ENCODE measurements around the gene PPP1R36.
"Not testable (repeated sequence)": the region's sequence is repeated elsewhere in the genome, so short reads cannot be mapped to it uniquely, and the experiment has no call there.

The PPP1R36 gene

DNA sequence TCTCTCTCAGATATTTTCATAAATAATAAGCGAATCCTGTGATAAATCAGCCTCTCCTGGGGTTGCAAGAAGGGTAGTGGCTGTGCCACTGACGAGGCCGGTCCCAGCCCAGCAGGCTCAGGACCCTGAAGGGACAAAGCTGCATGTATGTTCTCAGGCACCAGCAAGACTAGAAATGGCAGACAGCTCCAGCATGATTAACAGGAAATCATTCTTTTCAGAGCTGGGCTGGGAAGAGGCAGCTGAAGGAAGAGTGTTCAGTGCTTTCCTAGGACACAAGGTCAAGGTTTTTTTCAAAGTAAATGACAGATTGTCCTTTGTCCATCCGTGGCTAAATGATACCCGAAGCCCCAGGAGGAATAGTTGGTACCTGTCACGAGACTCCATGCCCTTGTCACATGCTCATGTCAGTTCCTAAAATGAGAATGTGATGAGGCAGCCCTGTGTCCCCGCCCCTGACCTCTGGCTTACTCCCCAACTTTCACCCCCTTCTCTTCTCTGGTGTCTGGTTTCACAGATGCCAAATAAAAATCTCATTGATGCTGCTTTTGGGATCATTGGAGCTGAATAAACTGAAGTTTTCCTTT, 65.1 kb downstream of the PPP1R36 start:
- no peak for DNase-seq

DNA sequence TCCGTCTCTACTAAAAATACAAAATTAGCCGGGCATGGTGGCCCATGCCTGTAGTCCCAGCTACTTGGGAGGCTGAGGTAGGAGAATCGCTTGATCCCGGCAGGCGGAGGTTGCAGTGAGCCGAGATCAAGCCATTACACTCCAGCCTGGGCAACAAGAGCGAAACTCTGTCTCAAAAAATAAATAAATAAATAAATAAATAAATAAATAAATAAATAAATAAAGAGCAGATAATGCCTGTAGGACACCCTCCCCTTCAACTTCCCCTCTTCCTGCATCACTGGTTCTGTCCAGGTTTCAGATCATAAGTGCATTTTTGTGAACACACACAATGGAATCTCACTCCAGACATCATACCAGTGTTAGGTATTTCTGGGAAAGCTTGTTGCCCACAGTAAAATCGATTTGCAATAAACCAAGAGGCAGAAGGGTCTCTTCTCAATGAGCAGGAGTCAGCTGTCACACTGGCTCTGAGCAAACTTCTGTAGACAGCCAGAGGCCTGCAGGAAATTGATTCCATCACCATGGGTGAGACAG, 68.2 kb downstream of the PPP1R36 start:
- DNase-seq: peak; percentile 22

DNA sequence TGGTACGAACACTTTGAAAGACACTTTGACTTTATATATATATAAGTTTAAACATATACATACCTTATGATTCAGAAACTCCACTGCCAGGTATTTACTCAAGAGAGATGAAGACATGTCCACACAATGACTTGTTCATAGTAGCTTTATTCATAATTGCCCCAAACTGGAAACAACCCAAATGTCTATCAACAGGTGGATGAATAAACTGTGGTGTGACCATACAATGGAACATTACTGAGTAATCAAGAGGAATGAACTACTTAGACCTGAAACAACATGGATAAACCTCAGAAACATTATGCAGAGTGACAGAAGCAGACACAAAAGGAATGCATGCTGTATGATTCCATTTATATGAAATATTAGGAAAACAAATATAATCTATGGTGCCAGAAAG, 71.1 kb downstream of the PPP1R36 start:
- no peak for DNase-seq

DNA sequence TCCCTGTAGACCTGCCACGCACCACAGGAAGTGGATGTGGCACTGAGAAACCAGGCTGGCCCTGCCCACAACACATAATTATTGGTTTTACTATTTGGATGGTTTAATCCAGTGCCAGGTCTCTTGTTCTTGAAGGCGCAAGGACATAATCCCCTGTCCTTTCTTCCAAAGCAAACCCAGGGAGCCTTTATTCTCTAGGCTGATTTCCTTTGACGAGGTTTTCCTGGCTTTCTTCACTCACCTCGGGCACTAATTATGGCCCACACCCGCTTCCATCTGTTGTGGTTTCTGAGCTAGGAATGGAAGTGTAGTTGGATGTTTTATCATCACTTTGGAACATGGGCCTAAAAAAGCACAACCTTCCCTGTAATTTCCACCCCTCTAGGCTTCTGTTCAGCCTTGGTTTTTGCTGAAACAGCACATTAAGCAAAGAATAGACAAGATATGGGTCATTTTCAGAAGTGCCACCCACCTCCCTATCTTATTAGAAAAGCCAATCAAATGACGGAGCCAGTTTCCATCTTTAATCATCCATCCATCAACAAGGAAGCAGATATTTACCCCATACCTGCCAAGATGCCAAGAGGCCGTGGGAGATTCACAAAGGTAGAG, 73.9 kb downstream of the PPP1R36 start:
- no peak for DNase-seq

DNA sequence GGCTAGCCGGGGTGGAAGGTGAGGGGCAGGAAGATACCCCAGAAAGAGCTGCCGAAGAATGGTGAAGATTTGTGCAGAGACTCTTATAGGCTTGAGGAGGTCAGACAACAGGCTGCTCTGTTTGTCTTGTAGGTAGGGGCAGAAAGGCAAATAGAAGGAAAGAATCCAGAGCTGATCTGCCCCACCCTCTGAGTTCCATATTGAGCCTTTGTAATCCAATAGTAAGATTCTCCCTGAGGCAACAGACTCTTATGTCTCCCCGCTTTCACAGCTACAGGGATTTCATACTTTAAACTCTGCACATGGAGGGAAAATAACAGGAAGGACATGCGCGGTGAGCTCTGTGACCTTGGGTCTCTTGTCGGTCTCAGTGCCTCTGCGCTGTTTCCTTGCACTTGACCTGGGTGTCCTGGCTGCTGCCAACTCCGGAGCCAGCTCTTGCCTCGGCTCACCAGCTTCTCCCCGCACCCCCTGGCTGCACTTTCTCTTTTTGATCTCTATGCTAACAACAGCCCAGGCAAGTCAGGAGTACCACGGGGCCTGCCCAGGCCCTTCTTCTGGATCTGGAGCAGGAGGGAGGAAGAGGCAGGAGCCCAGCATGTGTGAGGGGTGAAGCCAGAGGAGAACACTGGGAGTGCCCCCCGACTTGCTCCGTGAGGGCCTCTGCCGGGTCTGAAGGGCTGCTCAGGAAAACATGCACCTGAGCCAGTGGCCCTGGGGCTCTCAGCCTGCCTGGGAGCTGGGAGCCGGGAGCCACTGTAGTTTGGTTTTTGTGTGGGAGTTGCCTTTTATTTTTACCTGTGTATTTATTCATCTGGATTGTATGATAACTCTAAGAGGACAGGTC, 75.8 kb downstream of the PPP1R36 start:
- no peak for DNase-seq

DNA sequence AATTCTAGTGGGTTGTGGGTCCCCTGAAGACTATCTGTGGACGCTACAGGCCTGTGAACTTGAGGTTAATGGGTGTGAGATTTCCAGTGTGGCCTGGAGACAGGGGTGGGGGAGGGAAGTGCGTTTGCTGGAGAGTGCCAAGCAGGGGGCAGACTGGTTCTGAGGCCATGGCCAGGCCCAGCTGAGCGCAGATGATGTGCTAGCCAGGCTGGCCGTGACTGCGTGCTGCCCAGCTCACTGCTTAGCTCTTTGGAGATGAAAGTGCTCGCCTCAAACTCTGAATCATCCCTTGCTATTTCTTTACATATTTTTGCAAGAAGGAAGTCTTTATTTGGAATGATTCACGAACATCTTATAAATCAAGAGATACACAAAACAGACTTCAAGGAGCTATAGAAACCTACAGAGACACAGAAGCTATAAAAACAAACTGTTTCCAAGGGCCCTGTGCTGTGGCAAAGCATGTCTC, 79.2 kb downstream of the PPP1R36 start:
- DNase-seq: peak; percentile 86

DNA sequence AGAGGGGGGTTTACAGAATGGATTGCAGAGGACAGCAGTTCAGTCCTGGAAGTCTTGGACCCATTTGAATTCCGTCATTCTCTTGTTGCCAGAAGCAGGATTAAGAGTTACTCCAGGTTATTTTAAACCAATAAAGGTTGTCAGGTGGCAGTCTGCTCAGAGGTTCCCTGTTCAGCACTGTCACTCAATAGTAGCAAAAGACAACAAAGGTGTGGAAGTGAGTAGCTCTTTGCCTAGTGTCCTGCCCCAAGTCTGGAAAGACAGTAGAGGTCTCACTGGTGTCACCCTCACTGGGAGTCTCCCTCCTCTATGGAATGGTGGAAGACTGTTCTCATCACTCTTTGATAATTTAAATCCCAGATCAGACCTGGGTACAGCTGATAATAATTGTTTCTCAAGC, 81.0 kb downstream of the PPP1R36 start:
- DNase-seq: no peak

DNA sequence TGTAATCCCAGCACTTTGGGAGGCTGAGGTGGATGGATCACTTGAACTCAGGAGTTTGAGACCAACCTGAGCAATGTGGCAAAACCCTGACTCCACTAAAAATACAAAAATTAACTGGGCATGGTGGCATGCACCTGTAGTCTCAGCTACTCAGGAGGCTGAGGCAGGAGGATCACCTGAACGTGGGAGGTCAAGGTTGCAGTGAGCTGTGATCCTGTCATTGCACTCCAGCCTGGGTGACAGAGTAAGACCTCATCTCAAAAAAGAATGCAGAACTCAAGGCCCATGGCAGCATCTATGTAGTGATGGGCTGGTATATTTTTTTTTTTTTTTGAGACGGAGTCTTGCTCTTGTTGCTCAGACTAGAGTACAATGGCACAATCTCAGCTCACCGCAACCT, 81.5 kb downstream of the PPP1R36 start:
- DNase-seq: not testable (repeated sequence)

DNA sequence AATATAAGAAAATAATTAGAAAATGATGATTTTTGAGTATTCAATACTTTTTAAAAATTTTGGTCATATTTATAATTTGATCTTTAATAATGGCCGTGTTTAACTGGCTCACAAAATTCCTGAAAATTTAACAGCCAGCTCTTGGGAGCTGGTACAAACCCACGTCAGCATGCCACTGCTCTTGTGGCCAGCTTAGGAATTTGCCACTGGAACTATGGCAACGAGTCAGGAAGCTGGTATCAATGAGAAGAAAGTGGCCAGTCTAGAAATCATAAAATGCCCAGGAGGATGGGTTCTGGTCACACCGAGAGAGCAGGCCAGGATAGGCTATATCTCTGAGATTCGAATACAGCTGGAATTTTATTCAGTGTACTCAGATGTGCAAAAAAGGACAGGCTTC, 82.3 kb downstream of the PPP1R36 start:
- no peak for DNase-seq

DNA sequence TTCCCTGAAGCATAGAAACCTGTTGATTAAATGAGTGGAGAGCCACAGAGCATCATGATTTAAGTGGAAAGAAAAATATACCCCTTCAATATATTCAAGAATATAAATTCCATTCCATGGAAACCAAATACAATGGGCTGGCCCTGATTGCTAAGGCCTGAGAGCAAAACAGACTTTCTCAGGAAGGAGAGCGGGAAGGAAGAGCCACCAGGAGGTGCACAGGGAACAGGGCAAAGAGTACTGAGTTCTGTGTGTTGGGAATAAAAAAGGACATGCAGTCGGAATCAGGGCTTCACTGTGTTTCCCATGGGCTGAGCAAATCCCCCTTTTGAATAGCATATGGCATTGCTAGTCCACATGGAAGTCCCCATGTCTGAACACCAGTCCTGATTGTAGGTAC, 84.8 kb downstream of the PPP1R36 start:
- DNase-seq: no peak

DNA sequence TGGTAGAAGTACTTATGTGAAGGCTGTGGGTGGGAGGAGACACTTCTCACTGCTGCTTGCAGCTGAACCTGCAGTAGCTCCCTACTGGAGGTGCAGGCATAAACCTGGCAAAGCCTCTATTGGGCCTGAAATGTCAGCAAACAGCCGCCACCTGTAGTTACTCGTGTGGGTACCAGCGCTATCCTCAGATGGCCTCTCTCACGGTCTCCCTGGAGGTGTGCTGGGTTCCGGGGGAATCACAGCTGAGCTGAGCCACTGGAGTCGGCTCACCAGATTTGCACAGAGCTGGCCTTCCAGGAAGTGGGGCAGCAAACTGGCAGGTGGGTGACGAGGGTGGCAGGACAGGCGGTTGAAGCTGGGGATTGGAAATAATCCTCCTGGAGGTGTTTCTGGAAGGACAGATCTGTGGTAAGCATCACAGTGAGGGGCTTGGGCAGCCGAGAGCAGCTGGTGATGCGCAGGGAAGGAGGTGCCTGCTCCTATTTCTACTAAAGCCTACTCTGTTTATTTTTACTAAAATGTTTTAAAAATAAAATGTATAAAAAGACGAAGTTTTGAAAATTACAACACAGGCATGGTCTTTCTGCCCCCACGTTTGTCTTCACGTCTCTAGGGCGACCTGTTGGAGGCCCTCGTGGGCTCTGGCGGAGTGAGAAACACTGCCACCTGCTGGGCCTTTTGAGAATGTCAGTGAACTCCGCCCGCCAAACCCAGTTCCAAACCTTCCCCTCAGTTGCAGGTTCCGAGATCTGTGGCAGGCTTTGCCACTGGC, 86.6 kb downstream of the PPP1R36 start:
- peak; percentile 59 for DNase-seq

DNA sequence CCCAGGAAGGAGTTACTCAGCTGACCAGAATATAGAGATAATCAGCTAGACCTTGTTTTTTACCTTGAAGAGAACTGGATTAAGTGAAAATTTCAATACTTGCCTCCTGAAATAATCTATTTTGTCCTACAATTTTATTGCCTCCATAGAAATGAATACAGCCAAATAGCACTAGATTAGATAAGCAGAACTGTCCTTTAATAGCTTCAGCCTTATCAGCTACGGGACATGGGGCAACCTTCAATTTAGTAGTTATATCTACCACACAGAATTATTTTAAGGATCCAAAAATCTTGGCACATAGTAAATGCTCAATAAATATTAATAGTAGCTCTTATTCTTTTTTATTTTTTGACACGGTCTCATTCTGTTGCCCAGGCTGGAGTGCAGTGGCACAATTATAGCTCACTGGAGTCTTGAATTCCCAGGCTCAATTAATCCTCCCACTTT, 87.2 kb downstream of the PPP1R36 start:
- DNase-seq: no peak

DNA sequence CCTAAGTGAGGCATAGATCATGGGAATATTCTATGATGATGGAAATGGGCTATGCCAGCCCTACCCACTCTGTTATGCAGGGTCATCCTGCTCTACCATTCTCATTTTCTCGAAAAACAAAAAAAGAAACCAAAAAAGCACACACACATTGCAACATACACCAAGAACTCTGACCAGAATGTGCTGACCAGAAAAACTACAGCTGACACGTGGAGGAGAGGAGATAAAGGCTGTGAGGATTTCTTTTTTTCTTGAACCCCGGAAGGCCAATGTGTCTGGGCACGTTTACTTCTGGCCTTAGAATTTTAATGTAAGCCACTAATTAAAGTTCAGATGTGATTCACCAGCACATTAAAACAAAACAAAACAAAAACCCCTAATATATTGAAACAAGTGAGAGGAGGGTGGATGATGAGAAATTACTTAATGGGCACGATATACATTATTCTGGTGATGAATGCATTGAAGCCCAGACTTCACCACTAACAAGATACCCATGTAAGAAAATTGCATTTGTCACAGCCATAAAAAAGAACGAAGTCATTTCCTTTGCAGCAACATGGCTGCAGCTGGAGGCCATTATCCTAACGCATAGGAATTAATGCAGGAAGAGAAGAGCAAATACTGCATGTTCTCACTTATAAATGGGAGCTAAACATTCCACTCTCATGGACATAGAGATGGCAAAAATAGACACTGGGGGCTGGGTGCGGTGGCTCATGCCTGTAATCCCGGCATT, 88.1 kb downstream of the PPP1R36 start:
- no peak for DNase-seq

DNA sequence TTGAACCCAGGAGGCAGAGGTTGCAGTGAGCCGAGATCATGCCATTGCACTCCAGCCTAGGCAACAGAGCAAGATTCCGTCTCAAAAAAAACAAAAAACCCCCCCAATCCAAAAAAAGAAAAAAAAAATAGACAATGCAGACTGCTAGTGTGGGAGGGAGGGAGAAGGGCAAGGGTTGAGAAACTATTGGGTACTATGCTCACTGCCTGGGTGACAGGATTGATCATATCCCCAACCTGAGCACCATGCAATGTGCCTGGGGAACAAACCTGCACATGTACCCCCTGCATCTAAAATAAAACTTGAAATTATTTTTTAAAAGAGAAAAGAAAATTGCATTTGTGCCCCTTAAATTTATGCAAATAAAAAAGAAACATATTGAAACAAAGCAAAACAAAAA, 88.9 kb downstream of the PPP1R36 start:
- DNase-seq: no peak
